Neural cell (in vitro differentiated cells): ENCODE measurements around the gene CUBN.

ENCODE experiments used
- MXI1 ChIP-seq: fragments of 450-650 bp; conservative IDR thresholded peaks from 2 replicates; pipeline ENCODE4 v1.6.1; 2014; ENCODE audit warnings: antibody characterized with exemption, mild to moderate bottlenecking; ENCODE audit not compliant: poor library complexity, severe bottlenecking
- TF ChIP-seq, protein P1 (sequence below): fragments of 450-650 bp; IDR thresholded peaks from 2 replicates; pipeline ENCODE4 v1.5.1; 2014; ENCODE audit warnings: antibody characterized with exemption, mild to moderate bottlenecking, moderate library complexity; ENCODE audit not compliant: poor library complexity, severe bottlenecking

- TF ChIP-seq, protein P1, sequence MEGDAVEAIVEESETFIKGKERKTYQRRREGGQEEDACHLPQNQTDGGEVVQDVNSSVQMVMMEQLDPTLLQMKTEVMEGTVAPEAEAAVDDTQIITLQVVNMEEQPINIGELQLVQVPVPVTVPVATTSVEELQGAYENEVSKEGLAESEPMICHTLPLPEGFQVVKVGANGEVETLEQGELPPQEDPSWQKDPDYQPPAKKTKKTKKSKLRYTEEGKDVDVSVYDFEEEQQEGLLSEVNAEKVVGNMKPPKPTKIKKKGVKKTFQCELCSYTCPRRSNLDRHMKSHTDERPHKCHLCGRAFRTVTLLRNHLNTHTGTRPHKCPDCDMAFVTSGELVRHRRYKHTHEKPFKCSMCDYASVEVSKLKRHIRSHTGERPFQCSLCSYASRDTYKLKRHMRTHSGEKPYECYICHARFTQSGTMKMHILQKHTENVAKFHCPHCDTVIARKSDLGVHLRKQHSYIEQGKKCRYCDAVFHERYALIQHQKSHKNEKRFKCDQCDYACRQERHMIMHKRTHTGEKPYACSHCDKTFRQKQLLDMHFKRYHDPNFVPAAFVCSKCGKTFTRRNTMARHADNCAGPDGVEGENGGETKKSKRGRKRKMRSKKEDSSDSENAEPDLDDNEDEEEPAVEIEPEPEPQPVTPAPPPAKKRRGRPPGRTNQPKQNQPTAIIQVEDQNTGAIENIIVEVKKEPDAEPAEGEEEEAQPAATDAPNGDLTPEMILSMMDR, result no peak
- no peak for TF ChIP-seq MXI1
Measured at GRCh38 chr10:16941870-16942269, 187.7 kb downstream of the CUBN start.
